ENCODE data around the gene ITIH3. TPM values are rescaled to one million over a fixed set of nuclear protein-coding genes. Genes with fewer than 3 reads are reported as not detected.
A peak's percentile ranks its signal among the peaks of the same experiment; 100 is the strongest.

ITIH3 gene
- polyA plus RNA-seq, 2 donors, result 0.88 to 1.1 TPM

GRCh38 chr3:52830535-52831258 lies 36.1 kb downstream of the ITIH3 start, which contains the start of gene ITIH4:
ITIH4 (minus strand) TSS chr3:52830672; CDS start chr3:52830642, 30 bp downstream.
- peak within 1 kb of the TSS in 1 of 2 donors; percentile 17 for H3K27ac ChIP-seq (ENCODE audit: low read depth in 2 of 2, low read length in 1 of 2)
- H3K36me3 ChIP-seq (ENCODE audit: control insufficient read depth in 2 of 2, insufficient read depth in 2 of 2, low read length in 1 of 2), result peaks cover 0 to 2% of the 10 kb centered on the region in 2 donors
- peaks cover 2 to 3% of the 10 kb centered on the region in 2 donors for H3K4me1 ChIP-seq (ENCODE audit: control insufficient read depth in 2 of 2, insufficient read depth in 2 of 2, low read length in 1 of 2)
- H3K27me3 ChIP-seq (ENCODE audit: control insufficient read depth in 1 of 2, insufficient read depth in 2 of 2, low read length in 2 of 2), result no peaks in the 10 kb centered on the region
- 73 to 78% methylated on average over 16 of the region's 16 CpGs for WGBS, 2 donors
- no peak within 1 kb of the TSS for H3K4me3 ChIP-seq (ENCODE audit: low read depth in 1 of 2, low read length in 2 of 2)
- H3K9me3 ChIP-seq (ENCODE audit: control insufficient read depth in 2 of 2, insufficient read depth in 1 of 2, low read depth in 1 of 2, low read length in 1 of 2), result peaks cover 0 to 4% of the 10 kb centered on the region in 2 donors

GRCh38 chr3:52831500-52832301 lies 37.1 kb downstream of the ITIH3 start:
- H3K36me3 ChIP-seq (ENCODE audit: control insufficient read depth in 2 of 2, insufficient read depth in 2 of 2, low read length in 1 of 2), result peaks cover 2 to 5% of the 10 kb centered on the region in 2 donors
- peaks cover 0 to 2% of the 10 kb centered on the region in 2 donors for H3K9me3 ChIP-seq (ENCODE audit: control insufficient read depth in 2 of 2, insufficient read depth in 1 of 2, low read depth in 1 of 2, low read length in 1 of 2)
- H3K27me3 ChIP-seq (ENCODE audit: control insufficient read depth in 1 of 2, insufficient read depth in 2 of 2, low read length in 2 of 2), result no peaks in the 10 kb centered on the region
- peak overlapping the region; percentile 14 to 17 for H3K27ac ChIP-seq (ENCODE audit: low read depth in 2 of 2, low read length in 1 of 2)
- H3K4me1 ChIP-seq (ENCODE audit: control insufficient read depth in 2 of 2, insufficient read depth in 2 of 2, low read length in 1 of 2), result peaks cover 3 to 5% of the 10 kb centered on the region in 2 donors
- H3K4me3 ChIP-seq (ENCODE audit: low read depth in 1 of 2, low read length in 2 of 2), result no peak overlapping the region
- WGBS, 2 donors, result 36 to 46% methylated on average over 21 of the region's 21 CpGs

GRCh38 chr3:52833202-52833601 lies 38.6 kb downstream of the ITIH3 start:
- peaks cover 2 to 5% of the 10 kb centered on the region in 2 donors for H3K36me3 ChIP-seq (ENCODE audit: control insufficient read depth in 2 of 2, insufficient read depth in 2 of 2, low read length in 1 of 2)
- no peak overlapping the region for H3K27ac ChIP-seq (ENCODE audit: low read depth in 2 of 2, low read length in 1 of 2)
- H3K4me3 ChIP-seq (ENCODE audit: low read depth in 1 of 2, low read length in 2 of 2), result no peak overlapping the region
- no peaks in the 10 kb centered on the region for H3K9me3 ChIP-seq (ENCODE audit: control insufficient read depth in 2 of 2, insufficient read depth in 1 of 2, low read depth in 1 of 2, low read length in 1 of 2)
- WGBS, 2 donors, result 93 to 95% methylated on average over 14 of the region's 14 CpGs
- peaks cover 3 to 5% of the 10 kb centered on the region in 2 donors for H3K4me1 ChIP-seq (ENCODE audit: control insufficient read depth in 2 of 2, insufficient read depth in 2 of 2, low read length in 1 of 2)
- H3K27me3 ChIP-seq (ENCODE audit: control insufficient read depth in 1 of 2, insufficient read depth in 2 of 2, low read length in 2 of 2), result no peaks in the 10 kb centered on the region

GRCh38 chr3:52834871-52835501 lies 40.4 kb downstream of the ITIH3 start, which contains the start of gene MUSTN1:
MUSTN1 (minus strand) TSS chr3:52835019; CDS start chr3:52834948, 71 bp downstream.
- peaks cover 5 to 6% of the 10 kb centered on the region in 2 donors for H3K4me1 ChIP-seq (ENCODE audit: control insufficient read depth in 2 of 2, insufficient read depth in 2 of 2, low read length in 1 of 2)
- no peaks in the 10 kb centered on the region for H3K9me3 ChIP-seq (ENCODE audit: control insufficient read depth in 2 of 2, insufficient read depth in 1 of 2, low read depth in 1 of 2, low read length in 1 of 2)
- H3K27me3 ChIP-seq (ENCODE audit: control insufficient read depth in 1 of 2, insufficient read depth in 2 of 2, low read length in 2 of 2), result no peaks in the 10 kb centered on the region
- no peak within 1 kb of the TSS for H3K4me3 ChIP-seq (ENCODE audit: low read depth in 1 of 2, low read length in 2 of 2)
- peaks cover 3 to 9% of the 10 kb centered on the region in 2 donors for H3K36me3 ChIP-seq (ENCODE audit: control insufficient read depth in 2 of 2, insufficient read depth in 2 of 2, low read length in 1 of 2)
- H3K27ac ChIP-seq (ENCODE audit: low read depth in 2 of 2, low read length in 1 of 2), result no peak within 1 kb of the TSS
- 65% methylated on average over 11 of the region's 11 CpGs for WGBS, 2 donors

- Histone ChIP-seq H3K4me1 (ENCODE audit: control insufficient read depth in 2 of 2, insufficient read depth in 2 of 2, low read length in 1 of 2) (peaks cover 3 to 6% of the 10 kb centered on the region in 2 donors), H3K9me3 (ENCODE audit: control insufficient read depth in 2 of 2, insufficient read depth in 1 of 2, low read depth in 1 of 2, low read length in 1 of 2) (no peaks in the 10 kb centered on the region), H3K36me3 (ENCODE audit: control insufficient read depth in 2 of 2, insufficient read depth in 2 of 2, low read length in 1 of 2) (peaks cover 6 to 13% of the 10 kb centered on the region in 2 donors), H3K27ac (ENCODE audit: low read depth in 2 of 2, low read length in 1 of 2) (no peak overlapping the region), H3K4me3 (ENCODE audit: low read depth in 1 of 2, low read length in 2 of 2) (no peak overlapping the region), H3K27me3 (ENCODE audit: control insufficient read depth in 1 of 2, insufficient read depth in 2 of 2, low read length in 2 of 2) (no peaks in the 10 kb centered on the region)
- 81 to 83% methylated on average over 8 of the region's 8 CpGs for WGBS, 2 donors
Observed at GRCh38 chr3:52835766-52836470, 41.3 kb downstream of the ITIH3 start.

GRCh38 chr3:52836471-52836845 lies 41.9 kb downstream of the ITIH3 start:
- H3K36me3 ChIP-seq (ENCODE audit: control insufficient read depth in 2 of 2, insufficient read depth in 2 of 2, low read length in 1 of 2), result peaks cover 9 to 14% of the 10 kb centered on the region in 2 donors
- H3K27ac ChIP-seq (ENCODE audit: low read depth in 2 of 2, low read length in 1 of 2), result no peak overlapping the region
- H3K9me3 ChIP-seq (ENCODE audit: control insufficient read depth in 2 of 2, insufficient read depth in 1 of 2, low read depth in 1 of 2, low read length in 1 of 2), result no peaks in the 10 kb centered on the region
- peaks cover 3 to 4% of the 10 kb centered on the region in 2 donors for H3K4me1 ChIP-seq (ENCODE audit: control insufficient read depth in 2 of 2, insufficient read depth in 2 of 2, low read length in 1 of 2)
- no peak overlapping the region for H3K4me3 ChIP-seq (ENCODE audit: low read depth in 1 of 2, low read length in 2 of 2)
- 85% methylated on average over 5 of the region's 5 CpGs for WGBS, 2 donors
- no peaks in the 10 kb centered on the region for H3K27me3 ChIP-seq (ENCODE audit: control insufficient read depth in 1 of 2, insufficient read depth in 2 of 2, low read length in 2 of 2)

GRCh38 chr3:52836986-52837385 lies 42.4 kb downstream of the ITIH3 start:
- Histone ChIP-seq H3K36me3 (ENCODE audit: control insufficient read depth in 2 of 2, insufficient read depth in 2 of 2, low read length in 1 of 2) (peaks cover 9 to 16% of the 10 kb centered on the region in 2 donors), H3K9me3 (ENCODE audit: control insufficient read depth in 2 of 2, insufficient read depth in 1 of 2, low read depth in 1 of 2, low read length in 1 of 2) (no peaks in the 10 kb centered on the region), H3K4me1 (ENCODE audit: control insufficient read depth in 2 of 2, insufficient read depth in 2 of 2, low read length in 1 of 2) (peaks cover 2 to 3% of the 10 kb centered on the region in 2 donors), H3K27me3 (ENCODE audit: control insufficient read depth in 1 of 2, insufficient read depth in 2 of 2, low read length in 2 of 2) (no peaks in the 10 kb centered on the region), H3K27ac (ENCODE audit: low read depth in 2 of 2, low read length in 1 of 2) (no peak overlapping the region), H3K4me3 (ENCODE audit: low read depth in 1 of 2, low read length in 2 of 2) (no peak overlapping the region)
- WGBS, 2 donors, result 86% methylated on average over 4 of the region's 4 CpGs

GRCh38 chr3:52838561-52839267 lies 44.1 kb downstream of the ITIH3 start:
- Histone ChIP-seq H3K4me3 (ENCODE audit: low read depth in 1 of 2, low read length in 2 of 2) (no peak overlapping the region), H3K27ac (ENCODE audit: low read depth in 2 of 2, low read length in 1 of 2) (no peak overlapping the region), H3K9me3 (ENCODE audit: control insufficient read depth in 2 of 2, insufficient read depth in 1 of 2, low read depth in 1 of 2, low read length in 1 of 2) (no peaks in the 10 kb centered on the region), H3K36me3 (ENCODE audit: control insufficient read depth in 2 of 2, insufficient read depth in 2 of 2, low read length in 1 of 2) (peaks cover 9 to 19% of the 10 kb centered on the region in 2 donors), H3K4me1 (ENCODE audit: control insufficient read depth in 2 of 2, insufficient read depth in 2 of 2, low read length in 1 of 2) (peaks cover 2 to 5% of the 10 kb centered on the region in 2 donors), H3K27me3 (ENCODE audit: control insufficient read depth in 1 of 2, insufficient read depth in 2 of 2, low read length in 2 of 2) (no peaks in the 10 kb centered on the region)
- WGBS, 2 donors, result 84 to 87% methylated on average over 8 of the region's 8 CpGs

Data from esophagus (tissue), 2 donors.